Measurements from ENCODE around the gene TBC1D25. TPM values are rescaled to one million over a fixed set of nuclear protein-coding genes. Genes with fewer than 3 reads are reported as not detected.
A peak's percentile ranks its signal among the peaks of the same experiment; 100 is the strongest.

The TBC1D25 gene
- total RNA-seq, 1 experiment from 2014 or later, result 7.5 TPM

GRCh38 chrX:48574270-48575266, 35.1 kb downstream of the TBC1D25 start, which contains the start of gene RBM3 (continued):
- TF ChIP-seq AR (CRISPR knock-in tag; IDR thresholded peaks at IDR 0.05), result no peak; the same call in 1 of the 2 replicates
- peak; percentile 84 for TF ChIP-seq ARID4B (CRISPR knock-in tag; IDR thresholded peaks at IDR 0.05; ENCODE audit: borderline replicate concordance)
- peak; percentile 60; the same call in 1 of the 2 replicates for TF ChIP-seq ZNF671 (CRISPR knock-in tag; IDR thresholded peaks at IDR 0.05)
- peak; percentile 64; the same call in 1 of the 2 replicates for TF ChIP-seq ZNF532 (CRISPR knock-in tag; IDR thresholded peaks at IDR 0.05; ENCODE audit: borderline replicate concordance)
- TF ChIP-seq ZNF121 (CRISPR knock-in tag; IDR thresholded peaks at IDR 0.05), result no peak
- TF ChIP-seq PRDM15 (CRISPR knock-in tag; IDR thresholded peaks at IDR 0.05), result no peak

GRCh38 chrX:48575642-48576041, 36.1 kb downstream of the TBC1D25 start:
- no peak for ATAC-seq
- ChIA-PET POLR2A (no interaction called here), CTCF (no interaction called here)
- H3K36me3 Mint-ChIP-seq, result peaks cover 44% of the 10 kb centered on the region
- H3K9me3 Mint-ChIP-seq, result no peaks in the 10 kb centered on the region
- H3K27me3 Mint-ChIP-seq (ENCODE audit: low read depth), result no peaks in the 10 kb centered on the region; the same call in 1 of the 2 replicates
- H3K27ac Mint-ChIP-seq, result no peak overlapping the region; the same call in 1 of the 2 replicates
- H3K4me3 Mint-ChIP-seq, result peak overlapping the region; percentile 97
- peaks cover 11% of the 10 kb centered on the region; the same call in 1 of the 2 replicates for H3K4me1 Mint-ChIP-seq
- no peak for DNase-seq (ENCODE audit: low spot score)
- TF ChIP-seq STAT6 (CRISPR knock-in tag; conservative IDR thresholded peaks at IDR 0.05; ENCODE audit: low read depth), result no peak
- no peak for TF ChIP-seq ZNF138 (CRISPR knock-in tag; conservative IDR thresholded peaks at IDR 0.05)
- TF ChIP-seq ATF6 (CRISPR knock-in tag; IDR thresholded peaks at IDR 0.05), result no peak

All from WTC11 (cell line).